GM21515 (cell line): ENCODE measurements around the gene TES.

ENCODE experiments used
- ATAC-seq: cut with Tn5 transposase; IDR thresholded peaks from one replicate; pipeline ENCODE4 v1.9.1; 2021; ENCODE audit not compliant: unreplicated experiment

The TES gene

GRCh38 chr7:116193329-116194087, 16.8 kb upstream of the TES start:
- no peak for ATAC-seq

- no peak for ATAC-seq
Measured at GRCh38 chr7:116194115-116194514, 16.2 kb upstream of the TES start.

- ATAC-seq: no peak
Measured at GRCh38 chr7:116195451-116195850, 14.9 kb upstream of the TES start.

GRCh38 chr7:116196947-116197346, 13.4 kb upstream of the TES start:
- no peak for ATAC-seq

- no peak for ATAC-seq
Measured at GRCh38 chr7:116197360-116197759, 13.0 kb upstream of the TES start.

GRCh38 chr7:116198748-116199410, 11.5 kb upstream of the TES start:
- no peak for ATAC-seq

GRCh38 chr7:116200963-116201362, 9.4 kb upstream of the TES start:
- ATAC-seq: no peak

GRCh38 chr7:116206141-116206540, 4.2 kb upstream of the TES start:
- ATAC-seq: no peak

- ATAC-seq: no peak
Measured at GRCh38 chr7:116208919-116209318, 1.4 kb upstream of the TES start.

- ATAC-seq: no peak
Measured at GRCh38 chr7:116209561-116210070, 723 bp upstream of the TES start.

- peak; percentile 77 for ATAC-seq
Measured at GRCh38 chr7:116211006-116211912, 920 bp downstream of the TES start.

- ATAC-seq: no peak
Measured at GRCh38 chr7:116211913-116212596, 1.7 kb downstream of the TES start.

GRCh38 chr7:116212869-116213268, 2.5 kb downstream of the TES start:
- no peak for ATAC-seq

- ATAC-seq: no peak
Measured at GRCh38 chr7:116213361-116214130, 3.2 kb downstream of the TES start.

- no peak for ATAC-seq
Measured at GRCh38 chr7:116214921-116215320, 4.6 kb downstream of the TES start.

GRCh38 chr7:116215551-116215950, 5.2 kb downstream of the TES start:
- ATAC-seq: no peak

GRCh38 chr7:116216956-116217571, 6.7 kb downstream of the TES start:
- ATAC-seq: no peak

GRCh38 chr7:116218051-116218645, 7.8 kb downstream of the TES start:
- no peak for ATAC-seq

GRCh38 chr7:116218747-116219146, 8.4 kb downstream of the TES start:
- no peak for ATAC-seq
